Raji (cell line): ENCODE results near the gene RELCH.

Source experiments
- POLR2A ChIP-seq: IDR thresholded peaks from 2 replicates; pipeline ENCODE4 v1.6.1; 2011; ENCODE audit warnings: low read depth, low read length, control low read depth; ENCODE audit not compliant: insufficient read depth

Gene RELCH

GRCh38 chr18:62210138-62210537 lies 23.1 kb downstream of the RELCH start:
- no peak for TF ChIP-seq POLR2A

- no peak for TF ChIP-seq POLR2A
These were observed 24.3 kb downstream of the RELCH start for GRCh38 chr18:62211325-62211828.

GRCh38 chr18:62214790-62215189 lies 27.7 kb downstream of the RELCH start:
- TF ChIP-seq POLR2A, result no peak

GRCh38 chr18:62224229-62224628 lies 37.2 kb downstream of the RELCH start:
- TF ChIP-seq POLR2A, result no peak

GRCh38 chr18:62226047-62226446 lies 39.0 kb downstream of the RELCH start:
- TF ChIP-seq POLR2A, result no peak

GRCh38 chr18:62236252-62236651 lies 49.2 kb downstream of the RELCH start:
- TF ChIP-seq POLR2A, result no peak

GRCh38 chr18:62239475-62239874 lies 52.4 kb downstream of the RELCH start:
- TF ChIP-seq POLR2A, result no peak

GRCh38 chr18:62242955-62243354 lies 55.9 kb downstream of the RELCH start:
- no peak for TF ChIP-seq POLR2A

GRCh38 chr18:62245177-62245576 lies 58.1 kb downstream of the RELCH start:
- TF ChIP-seq POLR2A, result no peak

GRCh38 chr18:62245699-62246098 lies 58.6 kb downstream of the RELCH start:
- TF ChIP-seq POLR2A, result no peak

- TF ChIP-seq POLR2A, result no peak
These were observed 61.3 kb downstream of the RELCH start for GRCh38 chr18:62248313-62248712.

GRCh38 chr18:62249478-62250097 lies 62.5 kb downstream of the RELCH start:
- TF ChIP-seq POLR2A, result no peak

GRCh38 chr18:62250475-62250874 lies 63.4 kb downstream of the RELCH start:
- no peak for TF ChIP-seq POLR2A

GRCh38 chr18:62258093-62258492 lies 71.0 kb downstream of the RELCH start:
- no peak for TF ChIP-seq POLR2A

GRCh38 chr18:62258616-62259015 lies 71.6 kb downstream of the RELCH start:
- TF ChIP-seq POLR2A, result no peak

- TF ChIP-seq POLR2A, result no peak
These were observed 75.0 kb downstream of the RELCH start for GRCh38 chr18:62262061-62262460.

- no peak for TF ChIP-seq POLR2A
These were observed 77.9 kb downstream of the RELCH start for GRCh38 chr18:62264984-62265383.
